Prostate gland (tissue), 2 donors: ENCODE measurements around the gene ENPEP. TPM values are rescaled to one million over a fixed set of nuclear protein-coding genes. Genes with fewer than 3 reads are reported as not detected.

Experiments used
- DNase-seq: peaks from one replicate; pipeline ENCODE4 v3.0.0-alpha.2; 2019; ENCODE audit warnings: low spot score
- H3K27ac ChIP-seq, 2 donors: fragments of 200-600 bp; sonication (generic); 2 replicates each; pipeline ENCODE4 v1.5.1; 2017 to 2019
- H3K27me3 ChIP-seq: fragments of 200-600 bp; sonication (generic); replicated peaks from 2 replicates; pipeline ENCODE4 v1.5.1; 2019; ENCODE audit not compliant: insufficient read depth
- H3K36me3 ChIP-seq, 2 donors: fragments of 200-600 bp; sonication (generic); 1 replicate in 1 of 2; 2 replicates in 1 of 2; pipeline versions ENCODE4 v1.5.1 to v1.8.1; 2017 to 2019
- H3K4me1 ChIP-seq: fragments of 200-600 bp; sonication (generic); replicated peaks from 2 replicates; pipeline ENCODE4 v1.5.1; 2019
- H3K4me3 ChIP-seq, 2 donors: fragments of 200-600 bp; sonication (generic); 2 replicates each; pipeline ENCODE4 v1.5.1; 2017 to 2019
- H3K9me3 ChIP-seq: fragments of 200-600 bp; sonication (generic); 2 replicates; pipeline ENCODE4 v1.5.1; 2017
- CTCF ChIP-seq, 4 experiments: fragments of 200-600 bp in 2 of 4; fragments of 450-650 bp in 2 of 4; sonication (generic) in 2 of 4; IDR thresholded peaks; 1 replicate in 3 of 4; 2 replicates in 1 of 4; pipeline ENCODE4 v1.5.1; 2016 to 2019; ENCODE audit warnings: antibody characterized with exemption in 4 of 4, mild to moderate bottlenecking in 2 of 4, moderate library complexity in 2 of 4
- POLR2A ChIP-seq: fragments of 450-650 bp; IDR thresholded peaks from one replicate; pipeline ENCODE4 v1.6.1; 2016; ENCODE audit warnings: antibody characterized with exemption, mild to moderate bottlenecking
- POLR2AphosphoS5 ChIP-seq: sonication (generic); formaldehyde crosslinking; IDR thresholded peaks from one replicate; pipeline ENCODE4 v1.6.1; 2017; ENCODE audit warnings: antibody characterized with exemption
- WGBS: methylation state at CpG from one replicate; pipeline ENCODE4 v1.1.5; 2018; 5-methylcytosine and 5-hydroxymethylcytosine counted together
- intact Hi-C: fragments of 100-400 bp; cut with DNase I; formaldehyde crosslinking; loops from one replicate; pipeline ENCODE4 v1.14.2; 2022
- total RNA-seq, 2 donors: library from RNA; depleted of rRNA; stranded (reverse); fragments of >200 nt; gene quantifications; one replicate each; pipeline ENCODE4 v1.1.0, GENCODE V29; 2016

The ENPEP gene
- total RNA-seq, 2 donors from 2014 or later, result 1.3 to 1.8 TPM

DNA sequence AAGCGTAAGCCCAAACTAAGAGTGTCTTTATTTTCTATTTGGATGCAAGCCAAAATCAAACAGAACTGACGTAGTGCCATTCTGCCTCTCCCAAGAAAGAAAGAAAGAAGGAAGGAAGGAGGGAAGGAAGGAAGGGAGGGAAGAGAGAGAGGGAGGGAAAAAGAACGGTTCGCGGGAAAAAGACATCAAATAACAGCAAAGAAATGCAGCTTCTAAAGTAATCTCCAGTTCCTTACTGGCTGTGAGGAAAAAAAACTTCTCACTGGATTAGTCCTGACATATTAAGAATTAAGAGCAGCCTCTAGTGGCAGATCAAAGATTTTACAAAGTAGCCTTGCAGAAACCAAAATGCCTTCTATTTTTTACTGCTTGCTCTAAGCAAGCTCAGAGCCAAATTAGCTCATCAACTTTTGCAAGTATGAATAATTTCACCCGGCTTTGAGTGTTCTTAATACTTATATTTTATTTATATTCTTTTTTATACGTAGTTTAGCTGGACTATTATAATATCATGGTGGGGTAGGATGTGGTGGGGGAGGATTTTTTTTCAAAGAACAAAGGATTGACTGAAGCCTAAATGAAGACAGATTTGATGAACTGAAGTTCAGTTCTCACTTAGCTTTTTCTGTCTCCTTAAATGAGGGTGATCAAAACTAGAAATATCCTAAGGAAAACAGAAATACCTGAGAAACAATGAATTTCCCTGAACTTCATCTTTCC lies 110.3 kb downstream of the ENPEP start:
- TF ChIP-seq POLR2AphosphoS5 (no peak), POLR2A (no peak), CTCF (IDR thresholded peaks at IDR 0.05) (peak in 1 of 4 experiments; percentile 17)
- DNase-seq, result no peak
- Histone ChIP-seq H3K4me1 (peaks cover 2% of the 10 kb centered on the region), H3K9me3 (no peaks in the 10 kb centered on the region), H3K36me3 (no peaks in the 10 kb centered on the region), H3K4me3 (no peak overlapping the region), H3K27ac (no peak overlapping the region), H3K27me3 (no peaks in the 10 kb centered on the region)
- intact Hi-C loops, result no loop called here
- whole genome bisulfite sequencing, result 18% methylated on average over 7 of the region's 7 CpGs

DNA sequence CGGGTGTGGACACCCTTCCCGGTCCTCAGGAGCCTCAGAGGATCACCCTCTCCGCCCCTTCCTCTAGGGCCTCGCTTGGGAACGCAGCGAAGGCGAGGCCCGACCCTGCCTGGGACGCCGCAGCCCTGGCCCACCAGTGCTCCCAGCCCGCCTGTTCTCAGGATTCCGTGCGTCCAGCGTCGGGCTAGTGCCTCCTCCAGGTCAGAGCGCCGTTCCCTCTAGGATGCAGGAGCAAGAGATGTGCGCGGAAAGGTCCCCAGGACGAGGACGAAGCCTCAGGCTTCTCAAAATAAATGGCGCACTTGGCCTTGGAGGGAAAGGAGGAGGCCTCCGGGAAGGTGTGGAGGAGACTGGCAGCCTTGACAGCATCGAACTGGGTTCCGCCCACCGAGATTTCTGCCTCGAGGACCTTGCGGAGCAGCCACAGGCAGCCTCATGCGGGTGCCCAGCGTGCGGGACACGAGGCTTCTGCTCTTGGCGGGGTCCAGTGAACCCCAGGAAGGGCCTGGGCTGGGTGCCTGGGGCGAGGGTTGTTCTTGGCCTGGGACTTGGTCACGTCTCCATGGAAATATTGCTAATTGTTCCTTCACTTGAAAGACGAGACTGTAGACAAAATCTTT lies 111.8 kb downstream of the ENPEP start:
- TF ChIP-seq CTCF (IDR thresholded peaks at IDR 0.05), result no peak
- no peak for TF ChIP-seq POLR2AphosphoS5
- no peak for TF ChIP-seq POLR2A

GRCh38 chr4:110589297-110589696 lies 113.3 kb downstream of the ENPEP start:
- TF ChIP-seq CTCF (IDR thresholded peaks at IDR 0.05), result no peak
- no peak for TF ChIP-seq POLR2AphosphoS5
- no peak for TF ChIP-seq POLR2A
- no peaks in the 10 kb centered on the region for H3K27me3 ChIP-seq
- H3K4me3 ChIP-seq, result no peak overlapping the region
- no peaks in the 10 kb centered on the region for H3K36me3 ChIP-seq
- no peak for DNase-seq
- H3K27ac ChIP-seq, result no peak overlapping the region
- no peaks in the 10 kb centered on the region for H3K9me3 ChIP-seq
- peaks cover 2% of the 10 kb centered on the region for H3K4me1 ChIP-seq
- intact Hi-C loops, result no loop called here

More for the DNA sequence above, 111.8 kb downstream of the ENPEP start:
- Histone ChIP-seq H3K27me3 (no peaks in the 10 kb centered on the region), H3K4me1 (peaks cover 2% of the 10 kb centered on the region), H3K9me3 (no peaks in the 10 kb centered on the region), H3K27ac (no peak overlapping the region), H3K4me3 (no peak overlapping the region), H3K36me3 (no peaks in the 10 kb centered on the region)
- 93% methylated on average over 36 of the region's 36 CpGs for WGBS
- DNase-seq, result no peak
- intact Hi-C loops, result no loop called here

- intact Hi-C loops, result no loop called here
These were observed 119.6 kb downstream of the ENPEP start for GRCh38 chr4:110595583-110595982.

More at GRCh38 chr4:110595583-110595982, 119.6 kb downstream of the ENPEP start:
- 89% methylated on average over 1 of the region's 1 CpG for WGBS
- Histone ChIP-seq H3K27ac (no peak overlapping the region), H3K36me3 (no peaks in the 10 kb centered on the region), H3K4me3 (no peak overlapping the region), H3K4me1 (no peaks in the 10 kb centered on the region), H3K27me3 (no peaks in the 10 kb centered on the region), H3K9me3 (no peaks in the 10 kb centered on the region)
- no peak for DNase-seq
- TF ChIP-seq POLR2A (no peak), POLR2AphosphoS5 (no peak), CTCF (IDR thresholded peaks at IDR 0.05) (no peak)
